Endothelial cell of umbilical vein (primary cell): ENCODE results near the gene ARPC3. TPM values are rescaled to one million over a fixed set of nuclear protein-coding genes. Genes with fewer than 3 reads are reported as not detected.
"Not testable (repeated sequence)": the region's sequence is repeated elsewhere in the genome, so short reads cannot be mapped to it uniquely, and the experiment has no call there.

Experiments used
- BruUV-seq: library from RNA; stranded (reverse); fragments of 400-500 nt; replicated peaks from 2 replicates; lab custom pipeline; 2021; lab: Mats Ljungman, UMichigan
- CTCF ChIA-PET: fragments of 300-600, 350-600 bp; sonication (Branson Sonifier 250); formaldehyde crosslinking; loops from one replicate; lab custom pipeline; 2021; ENCODE audit warnings: antibody characterized with exemption, inconsistent platforms; lab: Charles Lee
- POLR2A ChIA-PET: fragments of 300-600, 350-600 bp; sonication (Branson Sonifier 250); formaldehyde crosslinking; loops from one replicate; lab custom pipeline; 2021; ENCODE audit warnings: antibody characterized with exemption, inconsistent platforms; lab: Charles Lee
- DNase-seq: peaks from one replicate; pipeline ENCODE4 v3.0.0-alpha.2; 2011; ENCODE audit warnings: low read depth, low spot score
- FAIRE-seq: peaks from 2 replicates; lab custom pipeline; 2011; peaks lifted over from hg19 to GRCh38; lab: Jason Lieb, UNC
- H2AFZ ChIP-seq: 2 replicates; pipeline ENCODE4 v1.6.0; 2012; ENCODE audit warnings: low read depth, low read length, control low read depth, inconsistent platforms
- H3K27ac ChIP-seq: 2 replicates; pipeline ENCODE4 v1.5.1; 2011; ENCODE audit warnings: low read depth, mild to moderate bottlenecking, control low read depth, low read length, moderate library complexity; ENCODE audit not compliant: insufficient read depth
- H3K27me3 ChIP-seq, 2 experiments: 2 replicates each; pipeline versions ENCODE4 v1.6.0 to v1.6.1; 2011; ENCODE audit warnings: low read length in 2 of 2, mixed read lengths in 1 of 2; ENCODE audit not compliant: control insufficient read depth in 2 of 2, insufficient read depth in 2 of 2
- H3K36me3 ChIP-seq, 2 experiments: 2 replicates in 1 of 2; 3 replicates in 1 of 2; pipeline ENCODE4 v1.5.1; 2011; ENCODE audit warnings: low read length in 2 of 2, mild to moderate bottlenecking in 1 of 2, moderate library complexity in 1 of 2; ENCODE audit not compliant: control insufficient read depth in 2 of 2, insufficient read depth in 2 of 2; ENCODE audit errors: extremely low read depth in 1 of 2
- H3K4me1 ChIP-seq: 3 replicates; pipeline ENCODE4 v1.5.1; 2011; ENCODE audit warnings: mild to moderate bottlenecking, low read length; ENCODE audit not compliant: control insufficient read depth, insufficient read depth; ENCODE audit errors: extremely low read depth
- H3K4me2 ChIP-seq: 2 replicates; pipeline ENCODE4 v1.6.1; 2011; ENCODE audit warnings: low read length, control low read depth, mixed read lengths; ENCODE audit not compliant: insufficient read depth
- H3K4me3 ChIP-seq, 3 experiments: fragments of 200-600 bp in 1 of 3; sonication (generic), shearing (Covaris generic) in 1 of 3; replicated peaks in 1 of 3; 2 replicates each; pipeline ENCODE4 v1.5.1; 2011 to 2016; ENCODE audit warnings: control low read depth in 3 of 3, low read length in 3 of 3, mild to moderate bottlenecking in 2 of 3, inconsistent platforms in 1 of 3, low read depth in 1 of 3, moderate library complexity in 1 of 3; ENCODE audit not compliant: insufficient read depth in 1 of 3
- H3K79me2 ChIP-seq: 2 replicates; pipeline ENCODE4 v1.6.0; 2012; ENCODE audit warnings: low read length, inconsistent platforms; ENCODE audit not compliant: control insufficient read depth, insufficient read depth
- H3K9ac ChIP-seq: replicated peaks from 2 replicates; pipeline ENCODE3; 2011; ENCODE audit warnings: low read length, control low read depth; ENCODE audit not compliant: insufficient read depth; ENCODE audit errors: extremely low read depth
- H3K9me1 ChIP-seq: replicated peaks from 3 replicates; pipeline ENCODE4 v1.6.0; 2011; ENCODE audit warnings: mild to moderate bottlenecking, low read length; ENCODE audit not compliant: control insufficient read depth, insufficient read depth; ENCODE audit errors: extremely low read depth
- H3K9me3 ChIP-seq: replicated peaks from 2 replicates; pipeline ENCODE4 v1.5.1; 2012; ENCODE audit warnings: low read length, inconsistent platforms; ENCODE audit not compliant: control insufficient read depth, insufficient read depth
- H4K20me1 ChIP-seq: replicated peaks from 2 replicates; pipeline ENCODE3; 2011; ENCODE audit warnings: mild to moderate bottlenecking, low read length; ENCODE audit not compliant: control insufficient read depth, insufficient read depth; ENCODE audit errors: extremely low read depth
- EZH2 ChIP-seq: IDR thresholded peaks from 2 replicates; pipeline ENCODE4 v1.6.1; 2012; ENCODE audit warnings: borderline replicate concordance, low read depth, mild to moderate bottlenecking, moderate library complexity, low read length, inconsistent platforms; ENCODE audit not compliant: severe bottlenecking
- FOS ChIP-seq: IDR thresholded peaks from 2 replicates; pipeline ENCODE4 v1.6.1; 2011; ENCODE audit warnings: mild to moderate bottlenecking, low read length, moderate library complexity, borderline replicate concordance; ENCODE audit not compliant: insufficient read depth
- GATA2 ChIP-seq: IDR thresholded peaks from 2 replicates; pipeline ENCODE4 v1.7.0; 2011; ENCODE audit warnings: low read depth, mild to moderate bottlenecking, moderate library complexity, mixed read lengths, low read length; ENCODE audit not compliant: insufficient read length, insufficient read depth
- JUN ChIP-seq: IDR thresholded peaks from 2 replicates; pipeline ENCODE4 v1.6.1; 2011; ENCODE audit warnings: borderline replicate concordance, low read depth; ENCODE audit not compliant: insufficient read length, insufficient read depth
- MYC ChIP-seq: IDR thresholded peaks from one replicate; pipeline ENCODE4 v1.6.1; 2011; ENCODE audit warnings: mild to moderate bottlenecking, low read depth, low read length
- POLR2A ChIP-seq: IDR thresholded peaks from 2 replicates; pipeline ENCODE4 v1.6.1; 2012; ENCODE audit warnings: low read depth, mild to moderate bottlenecking, control low read depth, low read length
- POLR2AphosphoS5 ChIP-seq: IDR thresholded peaks from 2 replicates; pipeline ENCODE4 v1.6.1; 2012; ENCODE audit warnings: low read depth, mild to moderate bottlenecking, control low read depth, low read length, moderate library complexity; ENCODE audit not compliant: insufficient read depth
- dilution Hi-C: fragments of 300-500 bp; cut with MboI; formaldehyde crosslinking; loops from one replicate; pipeline ENCODE4 v1.15.0; 2019; ENCODE audit warnings: low sequenced_read_pairs; ENCODE audit not compliant: extremely low pct_ligation_motif_present
- intact Hi-C: fragments of 100-400 bp; cut with micrococcal nuclease; formaldehyde crosslinking; loops from one replicate; pipeline ENCODE4 v1.10.0; 2022
- polyA plus RNA-seq, 4 experiments: library from polyadenylated mRNA; depleted of rRNA in 3 of 4; stranded (reverse) in 3 of 4; unstranded in 1 of 4; fragments of >200 nt; gene quantifications; 2 replicates each; pipeline versions ENCODE4 v1.2.1 to v1.2.3, GENCODE V29; 2011 to 2012; ENCODE audit warnings: missing spikeins in 1 of 4
- total RNA-seq: library from RNA; stranded (reverse); gene quantifications from 2 replicates; pipeline ENCODE4 v1.2.3, GENCODE V29; 2021
- TF ChIP-seq, protein P1 (sequence below): IDR thresholded peaks from 2 replicates; pipeline ENCODE4 v1.6.1; 2011; ENCODE audit not compliant: insufficient read depth, insufficient read length
- TF ChIP-seq, protein P2 (sequence below), 2 donors: IDR thresholded peaks; 1 replicate in 1 of 2; 2 replicates in 1 of 2; pipeline ENCODE4 v1.5.1; 2011; ENCODE audit warnings: low read length in 2 of 2, mild to moderate bottlenecking in 2 of 2, moderate library complexity in 2 of 2, control low read depth in 1 of 2, inconsistent platforms in 1 of 2, low read depth in 1 of 2; ENCODE audit not compliant: insufficient read depth in 1 of 2; ENCODE audit errors: extremely low read depth in 1 of 2

ARPC3 gene
- total and polyA plus RNA-seq, 2 donors (not counting 3 experiments of a cell fraction or from before 2014, with no cell fraction given): 92.8 to 304 TPM

DNA sequence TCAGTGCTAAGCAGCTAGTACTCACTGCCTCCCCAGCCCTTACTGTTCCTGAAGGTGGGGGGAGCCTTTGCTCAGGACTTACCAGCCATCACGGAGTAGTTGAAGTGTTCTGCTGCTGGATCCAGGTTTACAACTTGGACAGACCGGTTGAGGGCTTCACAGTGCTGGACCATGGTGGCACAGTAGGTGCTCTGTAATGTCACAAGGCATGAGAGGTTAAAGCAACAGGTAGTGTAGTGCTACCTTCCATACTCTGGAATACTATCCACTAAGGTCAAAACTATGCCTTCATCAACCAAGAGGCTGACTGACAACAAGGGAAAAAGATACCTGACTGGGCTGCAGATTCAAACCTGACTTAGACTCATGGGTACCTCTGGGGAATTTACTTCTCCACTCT, 14.9 kb upstream of the ARPC3 start:
- Histone ChIP-seq H3K4me2 (no peak overlapping the region), H4K20me1 (no peaks in the 10 kb centered on the region), H3K79me2 (peaks cover 19% of the 10 kb centered on the region), H3K27me3 (no peaks in the 10 kb centered on the region), H3K9me1 (no peaks in the 10 kb centered on the region), H3K27ac (no peak overlapping the region), H3K4me1 (peaks cover 13% of the 10 kb centered on the region), H3K4me3 (no peak overlapping the region), H3K36me3 (peaks cover 2% of the 10 kb centered on the region in 2 experiments), H2AFZ (no peak overlapping the region), H3K9ac (no peak overlapping the region), H3K9me3 (no peaks in the 10 kb centered on the region)
- no TSS peak for BruUV-seq
- no peak for DNase-seq
- FAIRE-seq: no peak
- dilution Hi-C loops (no loop called here), intact Hi-C loops (loop anchor here (5.0 kb wide), 1 partner anchor 117 kb away; the partner anchor contains the start of gene PPTC7)
- ChIA-PET CTCF (interaction anchor here (1.8 kb wide), 1 partner anchor 15 kb away, joined by 4 read pairs; the partner anchor contains the start of gene ARPC3), POLR2A (no interaction called here)
- TF ChIP-seq POLR2AphosphoS5 (no peak), EZH2 (no peak), JUN (no peak), MYC (no peak), FOS (no peak), GATA2 (no peak), POLR2A (no peak)
- TF ChIP-seq, protein P1, sequence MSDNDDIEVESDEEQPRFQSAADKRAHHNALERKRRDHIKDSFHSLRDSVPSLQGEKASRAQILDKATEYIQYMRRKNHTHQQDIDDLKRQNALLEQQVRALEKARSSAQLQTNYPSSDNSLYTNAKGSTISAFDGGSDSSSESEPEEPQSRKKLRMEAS: no peak
- TF ChIP-seq, protein P2, sequence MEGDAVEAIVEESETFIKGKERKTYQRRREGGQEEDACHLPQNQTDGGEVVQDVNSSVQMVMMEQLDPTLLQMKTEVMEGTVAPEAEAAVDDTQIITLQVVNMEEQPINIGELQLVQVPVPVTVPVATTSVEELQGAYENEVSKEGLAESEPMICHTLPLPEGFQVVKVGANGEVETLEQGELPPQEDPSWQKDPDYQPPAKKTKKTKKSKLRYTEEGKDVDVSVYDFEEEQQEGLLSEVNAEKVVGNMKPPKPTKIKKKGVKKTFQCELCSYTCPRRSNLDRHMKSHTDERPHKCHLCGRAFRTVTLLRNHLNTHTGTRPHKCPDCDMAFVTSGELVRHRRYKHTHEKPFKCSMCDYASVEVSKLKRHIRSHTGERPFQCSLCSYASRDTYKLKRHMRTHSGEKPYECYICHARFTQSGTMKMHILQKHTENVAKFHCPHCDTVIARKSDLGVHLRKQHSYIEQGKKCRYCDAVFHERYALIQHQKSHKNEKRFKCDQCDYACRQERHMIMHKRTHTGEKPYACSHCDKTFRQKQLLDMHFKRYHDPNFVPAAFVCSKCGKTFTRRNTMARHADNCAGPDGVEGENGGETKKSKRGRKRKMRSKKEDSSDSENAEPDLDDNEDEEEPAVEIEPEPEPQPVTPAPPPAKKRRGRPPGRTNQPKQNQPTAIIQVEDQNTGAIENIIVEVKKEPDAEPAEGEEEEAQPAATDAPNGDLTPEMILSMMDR (IDR thresholded peaks at IDR 0.05; ENCODE audit: extremely low read depth in 1 of 2, insufficient read depth in 1 of 2, low read depth in 1 of 2, low read length in 2 of 2): no peak

DNA sequence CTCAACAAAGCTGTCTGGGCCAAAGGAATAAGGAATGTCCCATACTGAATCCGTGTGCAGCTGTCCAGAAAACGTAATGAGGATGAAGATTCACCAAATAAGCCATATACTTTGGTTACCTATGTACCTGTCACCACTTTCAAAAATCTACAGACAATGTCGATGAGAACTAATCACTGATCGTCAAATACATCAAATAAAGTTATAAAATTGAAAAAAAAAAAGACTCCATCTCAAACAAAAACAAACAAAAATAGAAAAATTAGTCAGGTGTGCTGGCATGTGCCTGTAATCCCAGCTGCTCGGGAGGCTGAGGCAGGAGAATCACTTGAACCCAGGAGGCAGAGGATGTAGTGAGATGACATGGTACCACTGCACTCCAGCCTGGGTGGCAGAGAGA, 11.1 kb upstream of the ARPC3 start:
- H3K27me3 ChIP-seq, H3K9ac ChIP-seq, H3K4me1 ChIP-seq, BruUV-seq, H3K4me2 ChIP-seq, H3K9me3 ChIP-seq, H3K36me3 ChIP-seq, H3K9me1 ChIP-seq, POLR2A ChIA-PET, intact Hi-C loops, FAIRE-seq, H2AFZ ChIP-seq, H3K27ac ChIP-seq, DNase-seq, H4K20me1 ChIP-seq, H3K79me2 ChIP-seq, dilution Hi-C loops, H3K4me3 ChIP-seq: not testable (repeated sequence)
- CTCF ChIA-PET: interaction anchor here (1.2 kb wide), 1 partner anchor 10 kb away, joined by 4 read pairs; no protein-coding TSS in a partner anchor
